IMR-90 (cell line): ENCODE results near the gene SRSF12.

Experiments
- MAFK ChIP-seq: IDR thresholded peaks from 2 replicates; pipeline ENCODE4 v1.6.1; 2012; ENCODE audit warnings: low read depth, low read length, improper control_type of control experiment
- POLR2A ChIP-seq: IDR thresholded peaks from 2 replicates; pipeline ENCODE4 v1.6.1; 2012; ENCODE audit warnings: mild to moderate bottlenecking, low read depth, low read length
- RFX5 ChIP-seq: IDR thresholded peaks from 2 replicates; pipeline ENCODE4 v1.8.0; 2012; ENCODE audit warnings: low read depth, mild to moderate bottlenecking, low read length, moderate library complexity
- TF ChIP-seq, protein P1 (sequence below): conservative IDR thresholded peaks from 2 replicates; pipeline ENCODE4 v1.5.1; 2012; ENCODE audit warnings: mild to moderate bottlenecking, low read depth, low read length, improper control_type of control experiment

- TF ChIP-seq, protein P1, sequence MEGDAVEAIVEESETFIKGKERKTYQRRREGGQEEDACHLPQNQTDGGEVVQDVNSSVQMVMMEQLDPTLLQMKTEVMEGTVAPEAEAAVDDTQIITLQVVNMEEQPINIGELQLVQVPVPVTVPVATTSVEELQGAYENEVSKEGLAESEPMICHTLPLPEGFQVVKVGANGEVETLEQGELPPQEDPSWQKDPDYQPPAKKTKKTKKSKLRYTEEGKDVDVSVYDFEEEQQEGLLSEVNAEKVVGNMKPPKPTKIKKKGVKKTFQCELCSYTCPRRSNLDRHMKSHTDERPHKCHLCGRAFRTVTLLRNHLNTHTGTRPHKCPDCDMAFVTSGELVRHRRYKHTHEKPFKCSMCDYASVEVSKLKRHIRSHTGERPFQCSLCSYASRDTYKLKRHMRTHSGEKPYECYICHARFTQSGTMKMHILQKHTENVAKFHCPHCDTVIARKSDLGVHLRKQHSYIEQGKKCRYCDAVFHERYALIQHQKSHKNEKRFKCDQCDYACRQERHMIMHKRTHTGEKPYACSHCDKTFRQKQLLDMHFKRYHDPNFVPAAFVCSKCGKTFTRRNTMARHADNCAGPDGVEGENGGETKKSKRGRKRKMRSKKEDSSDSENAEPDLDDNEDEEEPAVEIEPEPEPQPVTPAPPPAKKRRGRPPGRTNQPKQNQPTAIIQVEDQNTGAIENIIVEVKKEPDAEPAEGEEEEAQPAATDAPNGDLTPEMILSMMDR, result no peak
- TF ChIP-seq POLR2A (no peak), MAFK (no peak), RFX5 (no peak)
Observed at GRCh38 chr6:89050155-89050554, 67.7 kb downstream of the SRSF12 start.
